ENCODE data around the gene SPSB3.
A peak's percentile ranks its signal among the peaks of the same experiment; 100 is the strongest.

The SPSB3 gene

GRCh38 chr16:1791943-1792812, 9.8 kb upstream of the SPSB3 start:
- in situ Hi-C loops (cut with HindIII; ENCODE audit: low pct_ligation_motif_present, low pct_unique_long_range_greater_than_20kb, low sequenced_read_pairs): no loop called here
- DNase-seq: no peak

DNA sequence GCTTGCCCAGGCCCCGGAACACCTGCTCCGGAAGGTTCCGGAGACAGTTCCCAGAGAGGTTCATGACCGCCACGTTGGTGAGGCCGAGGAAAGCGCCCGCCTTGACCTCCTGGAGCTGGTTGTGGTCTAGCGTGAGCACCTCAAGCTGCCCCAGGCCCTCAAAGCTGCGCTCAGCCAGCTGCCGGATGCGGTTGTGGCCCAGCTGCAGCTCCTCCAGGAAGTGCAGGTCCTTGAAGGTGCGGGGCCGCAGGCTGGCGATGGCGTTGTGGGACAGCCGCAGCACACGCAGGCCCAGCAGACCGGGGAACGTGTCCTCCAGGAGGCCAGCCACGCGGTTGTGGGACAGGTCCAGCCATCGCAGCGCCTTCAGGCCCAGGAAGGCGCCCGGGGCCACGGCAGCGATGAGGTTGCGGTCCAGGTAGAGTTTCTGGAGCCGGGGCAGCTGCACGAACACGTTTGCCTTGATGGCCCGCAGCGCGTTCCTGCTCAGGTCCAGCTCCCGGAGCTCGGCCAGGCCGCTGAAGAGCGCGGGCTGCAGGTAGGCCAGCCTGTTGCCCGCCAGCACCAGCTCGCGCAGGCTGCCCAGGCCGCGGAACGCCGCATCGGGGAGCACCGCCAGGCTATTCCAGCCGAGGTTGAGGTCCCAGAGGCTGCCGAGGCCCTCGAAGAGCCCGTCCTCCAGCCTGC, 9.0 kb upstream of the SPSB3 start:
- in situ Hi-C loops (cut with HindIII; ENCODE audit: low pct_ligation_motif_present, low pct_unique_long_range_greater_than_20kb, low sequenced_read_pairs): no loop called here

DNA sequence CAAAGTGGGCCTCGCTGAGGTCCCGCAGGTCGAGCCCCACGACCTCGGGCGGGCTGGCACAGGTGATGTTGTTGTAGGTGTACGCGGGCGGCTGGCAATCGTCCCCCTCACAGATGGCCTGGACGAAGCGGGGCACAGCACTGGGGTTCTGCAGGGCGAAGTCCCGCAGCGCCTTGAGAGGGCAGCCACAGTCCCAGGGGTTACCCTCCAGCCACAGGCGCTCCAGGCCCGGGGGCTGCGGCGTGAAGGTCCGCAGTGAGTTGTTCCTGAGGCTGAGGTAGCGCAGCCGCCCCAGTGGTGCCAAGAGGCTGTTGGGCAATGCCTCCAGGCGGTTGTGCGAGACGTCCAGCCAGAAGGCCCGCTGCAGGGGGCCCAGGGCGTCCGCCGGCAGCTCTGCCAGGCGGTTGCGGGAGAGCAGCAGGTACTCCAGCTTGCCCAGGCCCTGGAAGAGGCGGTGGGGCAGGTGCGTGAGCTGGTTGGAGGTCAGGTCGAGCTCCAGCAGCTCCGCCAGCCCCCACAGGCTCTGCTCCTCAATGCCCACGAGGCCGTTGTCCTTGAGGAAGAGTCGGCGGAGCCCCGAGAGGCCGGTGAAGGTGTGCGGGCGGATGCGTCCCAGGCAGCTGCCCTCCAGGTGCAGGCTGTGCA, 8.4 kb upstream of the SPSB3 start:
- DNase-seq: no peak
- in situ Hi-C loops (cut with HindIII; ENCODE audit: low pct_ligation_motif_present, low pct_unique_long_range_greater_than_20kb, low sequenced_read_pairs): no loop called here

More for the DNA sequence above, 9.0 kb upstream of the SPSB3 start:
- DNase-seq: no peak

DNA sequence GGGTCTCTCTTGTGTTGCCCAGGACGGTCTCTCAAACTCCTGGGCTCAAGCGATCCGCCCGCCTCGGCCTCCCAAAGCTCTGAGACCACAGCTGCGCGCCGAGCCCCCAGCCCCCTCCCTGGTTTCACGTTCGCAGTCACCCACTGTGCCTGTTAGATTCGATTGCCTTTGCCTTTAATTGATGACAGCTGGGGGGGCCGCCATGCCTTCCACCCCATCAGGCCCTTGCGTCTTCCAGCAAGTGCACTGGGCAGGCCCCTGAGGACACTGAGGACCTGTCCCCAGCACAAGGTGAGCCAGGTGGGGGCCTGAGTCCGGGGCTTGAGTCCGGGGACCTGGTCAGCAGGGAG, 7.9 kb upstream of the SPSB3 start:
- no peak for DNase-seq
- in situ Hi-C loops (cut with HindIII; ENCODE audit: low pct_ligation_motif_present, low pct_unique_long_range_greater_than_20kb, low sequenced_read_pairs): no loop called here

DNA sequence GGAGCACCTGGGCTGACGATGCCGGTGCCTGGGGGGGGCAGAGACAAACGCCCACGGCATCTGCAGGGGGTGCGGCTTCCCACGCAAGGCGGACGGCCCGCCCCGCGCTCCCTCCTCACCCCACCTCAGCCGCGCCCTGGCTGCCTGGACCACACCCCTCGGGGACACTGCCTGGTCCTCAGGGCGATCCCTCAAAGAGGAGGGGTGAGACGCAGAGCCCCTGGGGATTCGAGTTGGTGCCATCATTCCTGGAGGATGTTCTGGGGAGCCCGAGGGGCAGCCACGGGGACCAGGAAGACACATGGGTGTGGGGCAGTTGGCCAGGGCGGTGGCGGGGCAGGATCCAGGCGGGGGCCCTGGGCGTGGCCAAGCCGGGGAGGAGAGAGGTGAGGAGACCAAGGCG, 7.3 kb upstream of the SPSB3 start:
- no peak for DNase-seq
- in situ Hi-C loops (cut with HindIII; ENCODE audit: low pct_ligation_motif_present, low pct_unique_long_range_greater_than_20kb, low sequenced_read_pairs): no loop called here

- in situ Hi-C loops (cut with HindIII; ENCODE audit: low pct_ligation_motif_present, low pct_unique_long_range_greater_than_20kb, low sequenced_read_pairs): no loop called here
- DNase-seq: no peak
These were observed 6.3 kb upstream of the SPSB3 start for GRCh38 chr16:1788708-1789100.

DNA sequence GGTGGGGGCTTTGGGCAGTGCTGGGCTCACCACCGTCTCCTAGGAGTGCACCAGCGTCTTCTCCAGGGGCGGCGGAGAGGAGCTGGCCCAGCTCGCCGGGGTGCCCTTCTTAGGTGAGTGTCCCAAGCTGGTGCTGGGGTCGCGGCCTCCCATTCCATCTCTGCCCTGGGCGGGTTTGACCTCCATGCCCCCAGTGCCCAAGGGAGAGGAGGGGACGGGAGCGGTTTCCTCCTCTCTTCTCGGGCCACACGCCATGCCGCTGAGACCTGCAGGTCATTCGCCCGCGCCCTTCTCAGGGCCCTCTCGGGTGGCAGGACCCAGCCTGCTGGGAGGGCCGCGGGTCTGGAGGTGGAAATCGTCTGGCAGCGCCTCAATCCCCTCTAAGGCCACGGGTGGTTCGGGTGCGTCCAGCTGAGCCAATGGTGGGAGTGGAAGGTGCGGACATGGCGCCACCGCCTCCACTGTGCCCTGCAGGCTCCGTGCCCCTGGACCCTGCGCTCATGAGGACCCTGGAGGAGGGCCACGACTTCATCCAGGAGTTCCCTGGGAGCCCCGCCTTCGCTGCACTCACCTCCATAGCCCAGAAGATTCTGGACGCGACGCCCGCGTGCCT, 5.8 kb upstream of the SPSB3 start:
- no peak for DNase-seq
- in situ Hi-C loops (cut with HindIII; ENCODE audit: low pct_ligation_motif_present, low pct_unique_long_range_greater_than_20kb, low sequenced_read_pairs): no loop called here

DNA sequence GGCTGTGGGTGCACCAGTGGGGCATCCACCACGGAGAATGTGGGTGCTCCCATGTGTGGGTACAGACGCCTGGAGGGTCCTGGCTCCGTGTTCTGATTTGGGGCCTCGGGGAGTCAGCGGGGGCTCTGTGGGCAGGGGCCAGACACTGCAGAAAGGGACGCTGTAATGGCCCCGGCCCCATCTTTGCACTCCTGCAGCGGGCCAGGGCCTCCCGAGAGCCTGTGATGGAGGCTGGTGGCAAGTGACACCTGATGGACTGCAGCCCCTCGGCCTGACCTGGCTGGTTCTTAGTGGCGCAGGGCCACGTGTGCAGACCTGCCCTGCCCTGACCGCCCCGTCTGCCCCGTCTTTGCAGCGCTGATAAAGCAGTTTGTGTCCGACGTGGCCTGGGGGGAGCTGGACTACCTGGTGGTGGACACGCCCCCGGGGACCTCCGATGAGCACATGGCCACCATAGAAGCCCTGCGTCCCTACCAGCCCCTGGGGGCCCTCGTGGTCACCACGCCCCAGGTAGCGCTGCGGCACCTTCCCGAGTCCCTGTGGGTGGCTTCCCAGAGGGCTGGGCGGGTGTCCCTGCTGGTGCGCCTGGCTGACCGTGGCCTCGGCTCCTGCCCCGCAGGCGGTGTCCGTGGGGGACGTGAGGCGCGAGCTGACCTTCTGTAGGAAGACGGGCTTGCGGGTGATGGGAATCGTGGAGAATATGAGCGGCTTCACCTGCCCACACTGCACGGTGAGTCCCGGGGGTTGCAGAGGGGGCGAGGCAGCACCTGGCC, 5.1 kb upstream of the SPSB3 start:
- in situ Hi-C loops (cut with HindIII; ENCODE audit: low pct_ligation_motif_present, low pct_unique_long_range_greater_than_20kb, low sequenced_read_pairs): no loop called here
- no peak for DNase-seq

DNA sequence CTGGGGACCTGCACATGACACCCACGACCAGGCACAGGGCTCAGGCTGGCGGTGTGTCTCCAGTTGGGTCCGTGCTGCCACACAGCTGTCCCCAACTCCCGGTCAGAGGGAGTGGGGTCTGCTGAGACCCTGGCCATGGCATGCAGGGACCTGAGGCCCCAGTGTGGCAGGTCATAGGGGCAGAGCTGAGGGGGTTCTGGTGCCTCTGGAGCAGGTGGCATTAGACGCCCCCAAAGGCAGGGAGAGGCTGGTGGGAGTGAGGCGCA, 4.6 kb upstream of the SPSB3 start:
- in situ Hi-C loops (cut with HindIII; ENCODE audit: low pct_ligation_motif_present, low pct_unique_long_range_greater_than_20kb, low sequenced_read_pairs): no loop called here
- DNase-seq: no peak

GRCh38 chr16:1786242-1787055, 4.1 kb upstream of the SPSB3 start:
- no peak for DNase-seq
- in situ Hi-C loops (cut with HindIII; ENCODE audit: low pct_ligation_motif_present, low pct_unique_long_range_greater_than_20kb, low sequenced_read_pairs): no loop called here

DNA sequence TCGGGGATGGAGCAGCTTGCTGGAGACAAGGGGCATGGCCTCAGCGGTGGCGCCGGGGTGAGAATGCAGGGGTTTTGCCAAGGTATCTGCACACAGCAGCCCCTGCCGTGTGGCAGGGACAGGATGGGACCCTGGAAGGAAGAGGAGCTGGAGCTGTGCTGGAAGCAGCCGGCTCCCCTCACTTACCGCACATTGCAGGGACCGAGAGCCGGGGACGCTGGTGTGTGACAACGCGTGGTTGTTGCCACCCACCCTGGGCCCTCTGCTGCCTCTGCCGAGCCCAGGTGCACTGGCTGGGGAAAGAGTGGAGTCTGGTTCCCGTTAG, 3.4 kb upstream of the SPSB3 start:
- in situ Hi-C loops (cut with HindIII; ENCODE audit: low pct_ligation_motif_present, low pct_unique_long_range_greater_than_20kb, low sequenced_read_pairs): no loop called here
- DNase-seq: no peak

GRCh38 chr16:1784977-1785845, 2.8 kb upstream of the SPSB3 start:
- in situ Hi-C loops (cut with HindIII; ENCODE audit: low pct_ligation_motif_present, low pct_unique_long_range_greater_than_20kb, low sequenced_read_pairs): no loop called here
- DNase-seq: no peak

GRCh38 chr16:1781758-1782407, 488 bp downstream of the SPSB3 start:
- in situ Hi-C loops (cut with HindIII; ENCODE audit: low pct_ligation_motif_present, low pct_unique_long_range_greater_than_20kb, low sequenced_read_pairs): no loop called here
- DNase-seq: peak; percentile 41

DNA sequence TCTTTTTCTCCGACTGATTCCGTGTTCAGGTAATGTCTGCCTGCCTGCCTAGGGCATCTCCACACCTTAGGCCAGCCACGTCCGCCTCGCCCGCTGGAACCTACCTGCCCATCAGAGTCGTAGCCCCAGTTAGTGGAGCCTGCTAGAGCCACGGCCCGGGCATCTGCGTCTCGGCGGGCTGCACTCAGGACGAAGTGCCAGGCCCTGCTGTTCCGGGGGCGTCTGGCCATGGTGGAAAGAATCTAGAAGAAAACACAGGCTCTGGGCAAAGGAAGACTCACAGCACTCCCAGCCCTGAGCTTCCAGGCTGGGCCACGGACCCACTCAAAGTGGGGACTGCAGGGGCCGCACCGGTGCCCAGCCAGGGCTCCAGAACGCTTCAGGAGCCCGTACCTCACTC, 1.1 kb downstream of the SPSB3 start:
- DNase-seq: no peak
- in situ Hi-C loops (cut with HindIII; ENCODE audit: low pct_ligation_motif_present, low pct_unique_long_range_greater_than_20kb, low sequenced_read_pairs): no loop called here

GRCh38 chr16:1780677-1781072, 1.7 kb downstream of the SPSB3 start:
- in situ Hi-C loops (cut with HindIII; ENCODE audit: low pct_ligation_motif_present, low pct_unique_long_range_greater_than_20kb, low sequenced_read_pairs): no loop called here
- no peak for DNase-seq

GRCh38 chr16:1779741-1780676, 2.4 kb downstream of the SPSB3 start:
- no peak for DNase-seq
- in situ Hi-C loops (cut with HindIII; ENCODE audit: low pct_ligation_motif_present, low pct_unique_long_range_greater_than_20kb, low sequenced_read_pairs): no loop called here
